Central memory CD8-positive, alpha-beta T cell (primary cell): Measurements from ENCODE around the gene TMEM184B.
A peak's percentile ranks its signal among the peaks of the same experiment; 100 is the strongest.

Experiments
- ATAC-seq: fragments of 150-1000 bp; cut with Tn5 transposase; replicated peaks from 2 replicates; pipeline ENCODE4 v1.10.0; 2022; ENCODE audit warnings: mild to moderate bottlenecking, moderate FRiP score, moderate number of reproducible peaks; ENCODE audit not compliant: poor library complexity, severe bottlenecking; ENCODE audit errors: extremely low read depth
- DNase-seq, 2 donors: peaks; one replicate each; pipeline ENCODE4 v3.0.0; 2021; ENCODE audit warnings: low spot score in 2 of 2
- H3K27ac Mint-ChIP-seq: one replicate; pipeline ENCODE4 v1.8.0; 2022; ENCODE audit warnings: low read depth, mild to moderate bottlenecking, moderate library complexity, mixed read lengths
- H3K27me3 Mint-ChIP-seq: one replicate; pipeline ENCODE4 v1.8.0; 2022; ENCODE audit warnings: mixed read lengths
- H3K36me3 Mint-ChIP-seq: one replicate; pipeline ENCODE4 v1.8.0; 2022; ENCODE audit warnings: mild to moderate bottlenecking, moderate library complexity, mixed read lengths; ENCODE audit not compliant: insufficient read depth
- H3K4me1 Mint-ChIP-seq: one replicate; pipeline ENCODE4 v1.8.0; 2022; ENCODE audit warnings: mixed read lengths
- H3K4me3 Mint-ChIP-seq: one replicate; pipeline ENCODE4 v1.8.0; 2022; ENCODE audit warnings: mild to moderate bottlenecking, moderate library complexity, mixed read lengths
- H3K9me3 Mint-ChIP-seq: one replicate; pipeline ENCODE4 v1.8.0; 2022; ENCODE audit warnings: mixed read lengths

TMEM184B gene

DNA sequence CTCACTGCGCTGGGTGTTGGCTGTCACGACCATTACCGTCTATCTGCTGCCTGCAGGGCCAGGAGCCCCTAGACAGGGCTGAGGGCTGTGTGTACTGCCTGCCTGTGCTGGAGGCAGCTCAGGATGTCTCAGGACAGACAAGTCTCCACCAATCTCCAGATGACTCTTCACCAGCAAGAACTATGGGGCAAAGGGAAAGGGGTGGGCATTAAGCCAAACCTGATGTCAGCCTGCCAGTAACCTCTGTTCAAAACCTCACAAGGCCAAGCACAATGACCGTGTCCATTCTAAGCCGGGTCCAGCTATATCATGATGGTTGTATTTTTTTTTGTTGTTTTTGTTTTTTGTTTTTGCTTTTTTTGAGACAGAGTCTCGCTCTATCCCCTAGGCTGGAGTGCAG lies 39.4 kb downstream of the TMEM184B start:
- H3K36me3 Mint-ChIP-seq: peaks cover 10% of the 10 kb centered on the region
- H3K27me3 Mint-ChIP-seq: no peaks in the 10 kb centered on the region
- H3K4me3 Mint-ChIP-seq: no peak overlapping the region
- no peaks in the 10 kb centered on the region for H3K9me3 Mint-ChIP-seq
- H3K27ac Mint-ChIP-seq: no peak overlapping the region
- H3K4me1 Mint-ChIP-seq: peaks cover 14% of the 10 kb centered on the region
- ATAC-seq: no peak
- no peak for DNase-seq

DNA sequence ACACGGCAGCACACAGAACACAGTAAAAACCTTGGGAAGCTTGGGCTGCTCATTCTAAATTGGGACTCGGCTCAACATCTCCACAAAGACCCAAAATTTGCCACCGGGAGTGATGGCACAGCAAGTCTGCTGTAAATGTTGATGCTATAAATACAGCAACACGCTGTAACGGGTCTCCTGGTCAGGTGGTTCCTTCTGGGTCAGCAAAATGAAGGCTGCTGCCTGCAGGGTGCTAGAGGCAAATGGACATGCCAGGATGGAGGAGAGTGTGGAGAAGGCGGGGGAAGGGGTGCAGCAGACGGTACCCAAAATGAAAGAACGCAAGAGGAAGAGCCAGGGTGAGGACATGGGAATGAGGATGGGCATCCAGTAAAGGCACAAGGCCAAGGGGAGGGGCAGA lies 40.6 kb downstream of the TMEM184B start:
- Mint-ChIP-seq H3K27ac (no peak overlapping the region), H3K4me3 (no peak overlapping the region), H3K36me3 (peaks cover 10% of the 10 kb centered on the region), H3K4me1 (peaks cover 15% of the 10 kb centered on the region), H3K27me3 (no peaks in the 10 kb centered on the region), H3K9me3 (no peaks in the 10 kb centered on the region)
- no peak for DNase-seq
- ATAC-seq: no peak

DNA sequence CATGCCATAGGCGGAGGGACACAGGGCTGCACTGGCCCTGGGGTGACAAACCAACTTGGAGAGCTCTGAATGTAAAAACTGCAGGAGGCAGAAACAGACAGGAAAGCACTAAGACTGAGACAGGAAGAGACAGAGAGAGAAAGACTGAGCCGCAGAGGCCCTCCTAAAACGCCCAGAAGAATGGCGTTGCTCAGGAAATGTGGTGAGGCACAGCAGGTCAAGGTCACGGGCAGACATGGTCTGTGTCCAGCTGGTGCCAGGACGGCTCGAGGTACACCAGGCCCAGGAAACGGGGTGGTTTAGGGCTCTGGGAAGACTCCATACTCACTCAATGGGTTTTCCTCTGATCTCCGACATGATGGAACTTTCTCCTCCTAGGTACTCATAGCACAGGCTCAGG lies 41.9 kb downstream of the TMEM184B start:
- ATAC-seq (no peak), DNase-seq (no peak)
- Mint-ChIP-seq H3K36me3 (peaks cover 5% of the 10 kb centered on the region), H3K27ac (no peak overlapping the region), H3K9me3 (no peaks in the 10 kb centered on the region), H3K27me3 (no peaks in the 10 kb centered on the region), H3K4me1 (peaks cover 15% of the 10 kb centered on the region), H3K4me3 (no peak overlapping the region)

DNA sequence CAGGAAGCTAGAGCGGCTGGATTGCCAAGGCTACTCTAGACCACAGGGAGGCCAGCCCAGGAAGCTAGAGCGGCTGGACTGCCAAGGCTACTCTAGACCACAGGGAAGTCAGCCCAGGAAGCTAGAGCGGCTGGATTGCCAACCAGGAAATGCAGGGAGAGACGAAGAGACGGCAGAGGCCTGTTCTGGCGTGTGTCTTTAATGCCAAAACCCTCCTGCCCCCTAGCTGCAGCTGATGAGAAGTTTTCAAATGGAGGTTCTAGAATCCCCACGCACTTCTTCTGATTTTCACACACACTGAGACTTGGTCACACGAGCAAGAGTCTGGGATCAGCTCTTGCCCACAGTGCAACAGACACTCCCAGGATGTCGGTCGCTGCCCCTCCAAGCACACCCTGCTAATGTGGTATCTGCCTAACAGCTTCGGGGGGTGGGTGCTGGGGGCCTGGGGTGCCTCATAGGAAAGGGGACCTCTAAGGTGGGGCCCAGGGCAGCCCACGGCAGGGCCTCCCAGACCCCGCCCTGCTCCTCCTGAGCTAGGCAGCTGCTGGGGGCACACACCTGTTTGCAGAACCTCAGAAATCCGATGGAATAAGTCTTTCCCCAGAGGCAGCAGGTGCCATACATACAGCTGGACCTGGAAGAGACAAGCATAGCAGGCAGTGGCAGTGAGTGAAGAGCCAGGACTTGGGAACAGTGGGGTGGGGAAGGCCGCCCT lies 42.5 kb downstream of the TMEM184B start:
- ATAC-seq: peak; percentile 60
- Mint-ChIP-seq H3K4me1 (peaks cover 15% of the 10 kb centered on the region), H3K27me3 (no peaks in the 10 kb centered on the region), H3K27ac (no peak overlapping the region), H3K4me3 (no peak overlapping the region), H3K9me3 (no peaks in the 10 kb centered on the region), H3K36me3 (peaks cover 8% of the 10 kb centered on the region)
- DNase-seq: peak in 1 of 2 donors; percentile 32

DNA sequence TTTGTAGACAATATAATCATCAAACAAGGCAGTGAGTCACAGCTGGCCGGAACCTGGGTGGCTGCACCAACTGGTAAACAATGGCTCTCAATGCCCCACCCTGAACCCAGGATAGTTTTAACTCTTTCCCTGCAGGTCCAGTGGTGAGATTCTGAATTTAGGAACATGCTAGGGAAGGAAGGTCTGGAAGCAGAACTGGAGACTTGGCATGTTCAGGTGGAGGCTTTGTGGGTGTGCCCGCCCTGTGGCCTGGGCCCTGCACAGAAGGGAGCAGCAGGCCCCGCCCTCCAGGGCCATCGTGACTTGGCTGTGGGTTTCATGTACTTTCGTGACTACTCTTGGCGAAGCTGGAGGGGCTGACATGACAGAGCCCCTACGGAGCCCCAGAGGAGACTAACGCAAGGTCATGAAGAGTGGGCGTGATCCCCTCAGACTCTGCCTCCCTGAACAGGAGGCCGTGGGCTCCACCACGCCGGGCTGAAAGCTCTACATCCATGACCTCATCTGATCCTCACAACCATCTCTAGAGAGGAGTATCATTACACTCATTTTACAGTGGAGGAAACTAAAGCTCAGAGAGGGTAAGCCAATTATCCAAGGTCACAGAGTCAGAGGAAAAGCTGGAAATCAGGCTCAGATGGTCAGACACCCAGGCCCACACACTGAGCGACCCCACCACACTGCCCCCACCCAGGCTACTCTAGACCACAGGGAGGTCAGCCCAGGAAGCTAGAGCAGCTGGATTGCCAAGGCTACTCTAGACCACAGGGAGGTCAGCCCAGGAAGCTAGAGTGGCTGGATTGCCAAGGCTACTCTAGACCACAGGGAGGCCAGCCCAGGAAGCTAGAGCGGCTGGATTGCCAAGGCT lies 43.7 kb downstream of the TMEM184B start:
- H3K27ac Mint-ChIP-seq: peak overlapping the region; percentile 65
- no peaks in the 10 kb centered on the region for H3K9me3 Mint-ChIP-seq
- no peak for ATAC-seq
- DNase-seq: no peak
- H3K4me1 Mint-ChIP-seq: peaks cover 15% of the 10 kb centered on the region
- H3K27me3 Mint-ChIP-seq: no peaks in the 10 kb centered on the region
- H3K4me3 Mint-ChIP-seq: no peak overlapping the region
- peaks cover 8% of the 10 kb centered on the region for H3K36me3 Mint-ChIP-seq

DNA sequence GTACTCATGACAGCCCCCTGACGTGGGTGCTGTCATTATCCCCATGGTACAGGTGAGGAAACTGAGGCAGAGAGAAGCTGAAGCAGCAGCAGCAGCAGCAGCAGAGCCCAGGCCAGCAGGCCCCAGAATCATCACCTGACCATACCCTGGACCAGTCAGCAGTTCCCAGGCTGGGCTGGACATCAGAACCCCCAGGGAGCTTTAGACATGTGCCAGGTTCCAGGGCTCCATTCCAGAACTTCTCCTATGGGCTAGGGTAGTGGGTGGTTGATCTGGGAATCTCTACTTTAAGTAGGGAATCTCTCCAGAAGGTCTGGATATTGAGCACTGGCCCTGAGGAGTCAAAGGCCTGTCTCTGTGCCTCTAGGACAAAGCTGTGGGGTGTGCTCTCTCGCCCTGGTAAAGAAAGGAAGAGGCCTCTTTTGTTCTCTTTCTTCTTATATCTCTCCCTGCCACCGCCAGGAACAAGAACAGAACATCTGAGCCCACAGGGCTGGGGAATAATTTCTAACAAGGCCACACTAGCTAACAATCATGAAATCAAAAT lies 44.4 kb downstream of the TMEM184B start:
- no peak overlapping the region for H3K4me3 Mint-ChIP-seq
- no peaks in the 10 kb centered on the region for H3K27me3 Mint-ChIP-seq

DNA sequence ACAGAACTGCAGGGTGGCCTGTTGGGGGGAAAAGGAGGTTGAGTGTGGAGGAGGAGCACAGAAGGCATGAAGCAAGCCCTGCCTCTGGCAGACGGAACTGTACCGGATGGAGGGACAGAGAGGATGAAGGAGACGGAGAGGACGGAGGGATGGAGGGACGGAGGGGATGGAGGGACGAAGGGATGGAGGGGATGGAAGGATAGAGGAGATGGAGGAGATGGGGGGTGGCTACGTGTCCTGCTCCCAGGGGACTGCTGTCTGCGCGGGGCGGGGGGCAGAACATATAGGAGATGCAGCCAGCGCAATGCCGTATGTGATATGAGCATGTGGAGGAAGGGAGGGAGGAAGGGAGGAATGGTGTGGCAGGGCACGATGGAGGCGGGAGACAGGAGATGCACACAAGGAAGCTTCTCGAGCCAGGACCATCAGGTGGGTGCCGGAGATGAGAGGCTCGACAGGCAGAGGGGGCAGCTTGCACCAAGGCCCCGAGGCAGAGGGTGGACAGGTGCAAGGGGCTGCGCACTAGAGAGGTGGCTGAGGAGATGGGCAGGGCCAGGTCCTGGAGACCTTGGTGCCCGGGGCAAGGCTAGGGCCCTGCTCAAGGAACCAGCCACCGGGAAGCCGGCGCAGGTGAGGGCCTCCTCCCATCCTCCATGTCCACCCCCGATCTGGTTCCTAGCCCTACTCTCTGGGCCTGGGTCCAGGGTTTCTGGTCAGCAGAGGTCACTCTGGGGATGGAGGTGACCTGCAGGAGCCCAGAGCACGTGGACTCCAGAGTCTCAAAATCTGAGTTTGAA lies 45.8 kb downstream of the TMEM184B start:
- DNase-seq (no peak), ATAC-seq (no peak)
- peaks cover 9% of the 10 kb centered on the region for H3K36me3 Mint-ChIP-seq
- peaks cover 15% of the 10 kb centered on the region for H3K4me1 Mint-ChIP-seq
- H3K27ac Mint-ChIP-seq: no peak overlapping the region
- no peak overlapping the region for H3K4me3 Mint-ChIP-seq
- H3K27me3 Mint-ChIP-seq: no peaks in the 10 kb centered on the region
- no peaks in the 10 kb centered on the region for H3K9me3 Mint-ChIP-seq

More for the DNA sequence above, 44.4 kb downstream of the TMEM184B start:
- Mint-ChIP-seq H3K36me3 (peaks cover 8% of the 10 kb centered on the region), H3K4me1 (peaks cover 15% of the 10 kb centered on the region), H3K9me3 (no peaks in the 10 kb centered on the region), H3K27ac (peak overlapping the region; percentile 65)
- ATAC-seq: no peak
- DNase-seq: no peak

DNA sequence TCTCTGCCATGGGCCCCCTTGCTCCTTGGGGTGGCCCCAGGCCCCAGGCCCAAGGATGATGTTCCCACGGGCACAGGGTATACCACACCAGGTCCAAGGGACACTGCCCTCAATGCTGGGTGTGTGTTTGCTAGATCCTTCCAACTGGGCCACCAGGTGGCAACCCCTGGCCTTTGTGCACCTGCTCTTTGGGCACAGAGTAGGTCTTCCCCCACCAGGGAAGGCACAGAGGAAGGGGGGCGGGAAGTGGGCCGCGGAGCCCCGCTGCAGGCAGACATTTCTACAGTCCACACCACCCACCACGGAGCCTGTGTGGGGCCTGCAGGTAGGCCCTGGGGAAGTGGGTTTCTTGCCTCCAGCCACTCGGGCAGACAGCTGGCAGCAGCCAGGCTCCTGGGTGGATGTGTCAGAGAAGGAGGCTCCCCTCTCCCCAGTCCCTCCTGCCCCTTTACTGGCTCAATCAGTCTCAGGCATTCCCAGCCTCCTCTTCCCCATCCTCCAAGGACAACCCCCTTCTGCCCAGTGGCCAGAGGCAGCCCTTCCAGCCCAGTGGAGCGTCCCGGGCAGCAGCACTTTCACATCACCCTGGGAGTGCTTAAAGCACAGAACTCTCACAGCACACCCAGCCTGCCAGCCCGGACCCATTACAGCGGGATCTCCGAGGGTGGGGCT lies 49.4 kb downstream of the TMEM184B start:
- no peak overlapping the region for H3K27ac Mint-ChIP-seq
- peaks cover 7% of the 10 kb centered on the region for H3K4me1 Mint-ChIP-seq
- H3K27me3 Mint-ChIP-seq: no peaks in the 10 kb centered on the region
- peaks cover 9% of the 10 kb centered on the region for H3K36me3 Mint-ChIP-seq
- H3K4me3 Mint-ChIP-seq: no peak overlapping the region
- ATAC-seq (no peak), DNase-seq (no peak)
- no peaks in the 10 kb centered on the region for H3K9me3 Mint-ChIP-seq

DNA sequence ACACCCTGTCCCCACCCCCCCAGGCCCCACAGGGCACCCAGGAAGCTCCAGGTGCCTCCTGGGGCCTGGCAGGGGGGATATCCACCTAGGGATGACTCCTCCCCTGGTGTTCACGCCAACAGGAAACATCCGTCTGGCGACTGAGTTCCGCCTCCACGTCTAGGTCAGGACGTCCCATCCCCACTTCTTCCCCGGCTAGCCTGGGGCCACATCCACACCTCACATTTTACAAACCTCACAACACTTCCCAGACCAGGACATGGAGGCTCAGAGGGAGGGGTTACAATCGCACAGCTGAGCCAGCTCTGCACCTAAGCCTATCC lies 50.1 kb downstream of the TMEM184B start:
- Mint-ChIP-seq H3K27me3 (no peaks in the 10 kb centered on the region), H3K4me3 (no peak overlapping the region), H3K36me3 (peaks cover 11% of the 10 kb centered on the region), H3K27ac (no peak overlapping the region), H3K4me1 (peaks cover 7% of the 10 kb centered on the region), H3K9me3 (no peaks in the 10 kb centered on the region)
- ATAC-seq (no peak), DNase-seq (no peak)

DNA sequence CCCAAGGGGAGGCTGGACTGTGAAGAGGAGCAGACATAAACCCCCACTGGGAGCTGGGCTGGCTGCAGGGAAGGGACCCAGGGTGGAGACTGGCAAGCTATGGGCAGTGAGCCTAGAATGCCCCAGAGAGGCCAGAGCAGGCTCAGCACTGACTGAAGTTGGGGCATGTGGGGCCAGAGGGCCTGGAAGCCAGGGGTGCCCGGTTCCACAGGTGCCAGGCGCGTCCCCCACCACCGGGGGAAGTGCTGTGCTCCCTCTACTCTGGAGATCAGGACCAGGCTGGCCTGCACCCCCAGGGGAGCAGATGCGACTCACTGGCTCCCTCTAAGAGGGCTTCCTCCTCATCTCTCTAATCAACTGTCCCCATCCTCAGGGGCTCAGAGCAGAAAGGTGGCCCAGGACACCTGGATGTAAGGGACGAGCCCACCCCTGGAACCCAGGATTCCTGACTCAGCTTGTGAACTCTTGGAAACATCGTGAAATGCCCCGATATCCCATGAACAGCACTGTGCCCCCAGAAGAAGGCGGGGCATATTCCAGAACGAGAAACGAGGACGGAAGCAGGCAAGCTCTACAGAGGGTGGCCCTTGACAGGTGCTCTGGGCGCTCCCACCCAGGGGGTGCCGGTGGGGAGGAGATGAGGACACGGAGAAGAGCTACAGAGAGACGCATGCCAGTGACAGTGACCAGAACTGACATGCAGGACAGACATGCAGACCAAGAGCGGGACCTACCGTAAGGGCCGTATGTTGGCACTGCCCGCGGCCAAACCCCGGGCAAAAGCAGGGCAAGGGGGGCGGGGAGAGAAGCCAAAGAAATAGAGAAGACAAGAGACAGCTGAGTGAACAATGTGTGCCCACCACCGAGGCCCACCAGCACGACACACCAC lies 50.7 kb downstream of the TMEM184B start:
- Mint-ChIP-seq H3K36me3 (peaks cover 13% of the 10 kb centered on the region), H3K9me3 (no peaks in the 10 kb centered on the region), H3K4me1 (peaks cover 7% of the 10 kb centered on the region), H3K27ac (no peak overlapping the region), H3K4me3 (no peak overlapping the region), H3K27me3 (no peaks in the 10 kb centered on the region)
- no peak for DNase-seq
- no peak for ATAC-seq

DNA sequence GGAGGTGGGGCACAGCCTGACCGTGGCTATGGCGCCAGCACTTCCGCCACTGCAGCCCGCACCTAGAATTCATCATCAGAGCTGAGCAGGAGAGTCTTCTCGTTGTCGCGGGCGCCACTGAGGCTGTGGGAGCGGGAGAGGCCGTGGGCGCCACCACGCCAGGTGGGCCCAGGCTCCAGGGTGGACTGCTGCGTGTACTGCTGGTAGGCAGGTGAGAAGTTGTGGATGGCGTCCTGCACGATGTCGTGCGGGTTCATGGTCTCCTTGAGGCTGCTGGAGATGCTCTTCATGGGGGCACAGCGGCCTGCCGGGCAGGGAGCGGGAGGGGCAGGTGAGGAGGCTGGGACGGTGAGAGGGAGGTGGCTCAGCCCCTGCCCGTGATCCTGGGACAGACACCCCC lies 51.4 kb downstream of the TMEM184B start:
- no peak for ATAC-seq
- H3K27me3 Mint-ChIP-seq: no peaks in the 10 kb centered on the region

More for the DNA sequence above, 51.4 kb downstream of the TMEM184B start:
- H3K4me1 Mint-ChIP-seq: peaks cover 7% of the 10 kb centered on the region
- DNase-seq: no peak
- H3K9me3 Mint-ChIP-seq: no peaks in the 10 kb centered on the region
- H3K27ac Mint-ChIP-seq: peak overlapping the region; percentile 32
- H3K36me3 Mint-ChIP-seq: peaks cover 18% of the 10 kb centered on the region
- no peak overlapping the region for H3K4me3 Mint-ChIP-seq
